Left hindlimb (tissue), 1 donor: ENCODE measurements around the gene RTF1.
A peak's percentile ranks its signal among the peaks of the same experiment; 100 is the strongest.

Source experiments
- DNase-seq: peaks from one replicate; pipeline ENCODE4 v3.0.0-alpha.2; 2018

RTF1 gene

DNA sequence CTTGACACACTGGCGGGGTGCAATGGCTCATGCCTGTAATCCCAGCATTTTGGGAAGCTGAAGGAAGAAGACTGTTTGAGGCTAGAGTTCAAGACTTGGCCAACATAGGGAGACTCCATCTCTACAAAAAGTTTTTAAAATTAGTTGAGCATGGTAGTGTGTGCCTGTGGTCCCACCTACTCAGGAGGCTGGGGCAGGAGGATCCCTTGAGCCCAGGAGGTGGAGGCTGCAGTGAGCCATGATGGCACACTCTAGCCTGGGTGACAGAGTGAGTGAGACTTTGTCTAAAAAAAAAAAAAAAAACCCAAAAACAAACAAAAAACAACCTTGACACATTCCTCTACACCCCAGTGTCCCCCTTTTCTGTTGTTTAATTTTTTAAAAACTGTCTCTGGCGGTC, 72.7 kb downstream of the RTF1 start:
- DNase-seq = no peak

DNA sequence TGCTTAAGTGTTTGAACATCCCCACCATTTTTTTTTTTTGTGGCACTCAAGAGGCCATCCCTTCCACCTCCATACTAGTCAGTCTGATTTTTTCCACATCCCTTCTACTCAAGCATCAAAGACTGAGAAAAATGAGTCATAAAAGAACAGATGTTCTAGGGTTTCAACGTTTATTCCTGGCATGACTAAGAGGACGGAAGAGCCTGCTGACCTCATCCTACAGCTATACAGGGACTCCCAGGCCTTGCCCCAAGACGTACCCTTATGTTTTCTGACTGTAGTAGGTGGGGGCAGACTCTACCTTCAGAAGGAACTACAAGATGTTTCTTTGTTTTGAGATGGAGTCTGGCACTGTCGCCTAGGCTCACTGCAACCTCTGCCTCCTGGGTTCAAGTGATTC, 73.5 kb downstream of the RTF1 start:
- DNase-seq = no peak

DNA sequence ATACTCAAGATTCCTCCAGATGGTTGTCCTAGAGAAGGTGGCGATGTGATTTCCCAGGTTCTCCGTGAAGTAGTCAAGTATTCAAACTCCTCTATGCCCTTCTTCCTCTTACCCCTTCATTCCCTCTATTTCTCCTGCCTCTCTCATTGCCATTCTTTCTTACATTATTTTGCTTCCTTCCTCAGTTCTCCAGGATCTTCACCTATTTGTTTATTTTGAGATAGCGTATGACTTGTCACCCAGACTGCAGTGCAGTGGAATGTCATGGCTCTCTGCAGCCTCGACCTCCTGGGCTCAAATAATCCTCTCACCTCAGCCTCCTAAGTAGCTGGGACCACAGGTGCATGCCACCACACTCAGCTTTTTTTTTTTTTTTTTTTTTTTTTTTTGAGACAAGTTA, 75.0 kb downstream of the RTF1 start:
- DNase-seq = no peak

DNA sequence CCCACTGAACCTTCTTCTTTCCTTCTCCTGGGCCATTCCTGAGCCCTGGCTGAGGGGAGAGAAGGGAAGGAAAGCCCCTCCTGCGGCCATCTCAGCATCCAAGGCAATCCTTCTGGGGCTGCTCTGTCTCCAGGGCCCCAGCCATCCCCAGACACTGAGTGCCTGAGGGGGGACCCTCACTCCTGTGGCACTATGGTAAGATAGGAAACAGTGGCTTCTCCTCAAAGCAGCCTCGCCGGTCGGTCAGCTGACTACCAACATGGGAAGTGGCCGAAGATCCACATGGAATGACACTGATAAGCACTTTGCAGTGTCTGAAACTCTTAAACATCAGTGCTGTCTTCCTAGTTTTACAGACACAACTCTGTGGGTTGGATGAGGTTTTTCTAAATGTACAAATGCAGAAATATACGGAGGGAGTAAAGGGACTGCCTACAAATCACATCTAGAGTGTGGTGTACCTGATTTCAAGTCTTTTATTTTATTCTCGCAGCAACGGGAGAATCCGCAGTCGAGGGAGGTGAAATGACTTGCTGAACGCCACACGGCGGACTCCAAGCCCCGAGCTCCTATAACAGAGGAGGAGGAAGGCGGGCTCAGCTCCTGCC, 75.8 kb downstream of the RTF1 start:
- DNase-seq = no peak

DNA sequence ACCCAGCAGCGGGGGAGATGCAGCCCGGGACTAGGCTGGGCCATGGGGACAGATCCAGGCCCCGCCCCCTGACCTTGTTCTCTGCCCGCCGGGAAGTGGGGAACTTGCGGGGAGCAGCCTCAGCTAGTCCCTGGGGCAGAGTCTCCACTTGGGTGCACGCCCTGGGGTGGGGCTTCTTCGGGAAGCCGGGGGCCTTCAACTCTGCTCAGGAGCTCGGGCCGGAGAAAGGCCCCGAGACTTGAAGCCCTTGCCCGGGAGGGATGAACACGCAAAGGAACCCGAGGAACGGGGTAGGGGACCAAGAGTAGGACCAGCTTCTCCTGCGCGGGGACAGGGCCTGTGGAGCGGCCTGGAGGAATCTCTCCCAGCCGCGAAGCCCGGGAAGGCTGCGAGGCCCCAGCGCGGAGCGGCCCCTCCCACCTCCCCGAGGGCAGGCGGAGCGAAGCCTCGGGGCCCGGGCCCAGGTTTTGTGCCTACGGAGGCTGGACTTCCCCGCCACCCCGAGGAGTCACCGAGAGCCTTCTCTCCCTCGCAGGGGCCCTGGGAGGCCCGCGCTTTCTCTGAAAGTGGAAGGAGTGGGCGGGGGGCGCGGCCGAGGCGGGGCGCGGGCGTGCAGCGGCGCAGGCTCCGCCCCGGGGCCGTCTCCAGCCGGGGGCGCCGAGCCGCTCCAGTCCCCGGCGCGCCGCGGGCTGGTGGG, 76.5 kb downstream of the RTF1 start, which contains the start of gene ITPKA:
Gene ITPKA, plus strand, starts transcription at position 670 of the 697 bp plus-strand sequence. CDS start 54 bp downstream, outside the sequence.
- DNase-seq = peak; percentile 85

DNA sequence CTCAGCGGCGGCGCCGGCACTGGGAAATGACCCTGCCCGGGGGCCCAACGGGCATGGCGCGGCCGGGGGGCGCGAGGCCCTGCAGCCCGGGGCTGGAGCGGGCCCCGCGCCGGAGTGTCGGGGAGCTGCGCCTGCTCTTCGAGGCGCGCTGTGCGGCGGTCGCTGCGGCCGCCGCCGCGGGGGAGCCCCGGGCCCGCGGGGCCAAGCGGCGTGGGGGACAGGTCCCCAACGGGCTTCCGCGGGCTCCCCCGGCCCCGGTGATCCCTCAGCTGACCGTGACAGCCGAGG, 77.0 kb downstream of the RTF1 start:
- DNase-seq = no peak

DNA sequence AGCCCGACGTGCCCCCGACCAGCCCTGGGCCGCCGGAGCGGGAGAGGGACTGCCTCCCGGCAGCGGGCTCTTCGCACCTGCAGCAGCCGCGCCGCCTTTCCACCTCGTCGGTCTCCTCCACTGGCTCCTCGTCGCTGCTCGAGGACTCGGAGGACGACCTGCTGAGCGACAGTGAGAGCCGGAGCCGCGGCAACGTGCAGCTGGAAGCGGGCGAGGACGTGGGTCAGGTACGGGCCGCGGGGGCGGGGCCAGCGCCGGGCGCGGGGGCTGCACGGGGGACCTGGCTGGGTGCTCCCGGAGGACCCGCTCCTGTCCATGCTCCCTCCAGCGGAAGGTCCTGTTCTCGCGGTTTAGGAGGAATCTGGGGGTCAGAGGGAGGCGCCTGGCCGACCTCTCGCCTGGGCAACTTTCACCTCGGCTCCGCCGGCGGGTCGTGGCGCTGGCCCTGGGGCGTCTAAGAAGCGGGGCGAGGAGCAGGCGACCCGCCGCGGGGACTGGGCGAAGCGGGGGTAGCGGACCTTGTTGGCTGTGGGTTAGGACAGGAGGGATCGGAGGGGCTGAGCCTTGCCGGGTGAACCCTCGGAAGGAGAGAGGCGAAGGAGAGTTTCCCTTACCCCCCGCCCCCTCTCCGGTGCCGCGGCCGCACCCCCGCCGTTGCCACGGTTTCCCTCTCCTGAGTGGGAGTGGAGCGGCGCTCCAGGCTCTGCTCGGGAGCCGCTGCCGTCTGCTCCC, 77.5 kb downstream of the RTF1 start:
- DNase-seq = no peak

DNA sequence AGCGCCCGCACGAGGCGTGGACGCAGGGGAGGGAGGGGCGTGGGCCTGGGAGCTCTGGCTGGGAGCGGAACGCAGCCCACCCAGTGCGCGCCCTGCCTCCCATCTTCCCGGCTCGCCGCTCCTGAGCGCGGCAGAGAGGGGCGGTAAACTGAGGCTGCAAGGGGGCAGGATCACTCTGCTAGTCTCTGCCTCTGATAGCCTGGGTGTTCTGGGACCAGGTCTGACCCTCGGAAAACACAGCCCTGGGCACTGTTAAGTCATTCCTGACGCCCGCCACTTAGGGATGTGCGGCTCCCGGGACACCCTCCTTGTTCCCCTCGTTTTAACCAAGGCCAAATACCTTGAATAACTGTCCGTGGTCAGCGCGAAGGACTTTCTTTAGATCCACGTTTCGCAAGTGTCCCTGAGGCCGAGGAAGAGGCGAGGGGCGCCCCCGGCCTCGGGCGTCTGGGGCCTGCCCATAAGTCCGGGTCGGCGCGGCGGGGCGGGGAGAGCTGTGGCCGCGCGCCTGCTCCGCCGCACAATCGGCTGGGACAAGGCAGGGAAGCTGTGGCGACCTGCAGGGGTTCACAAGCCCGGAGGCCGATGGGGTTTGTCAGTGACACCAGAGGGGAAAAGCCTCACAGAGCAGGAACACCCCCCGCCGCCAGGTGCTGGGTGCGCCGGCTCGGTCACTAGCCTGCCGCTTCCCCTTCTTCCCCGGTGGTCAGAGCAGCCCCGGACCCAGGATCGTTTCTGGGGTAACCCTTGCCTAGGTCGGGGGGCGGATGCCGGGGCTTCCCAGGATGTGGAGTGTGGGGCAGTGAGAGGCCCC, 78.2 kb downstream of the RTF1 start:
- no peak for DNase-seq

DNA sequence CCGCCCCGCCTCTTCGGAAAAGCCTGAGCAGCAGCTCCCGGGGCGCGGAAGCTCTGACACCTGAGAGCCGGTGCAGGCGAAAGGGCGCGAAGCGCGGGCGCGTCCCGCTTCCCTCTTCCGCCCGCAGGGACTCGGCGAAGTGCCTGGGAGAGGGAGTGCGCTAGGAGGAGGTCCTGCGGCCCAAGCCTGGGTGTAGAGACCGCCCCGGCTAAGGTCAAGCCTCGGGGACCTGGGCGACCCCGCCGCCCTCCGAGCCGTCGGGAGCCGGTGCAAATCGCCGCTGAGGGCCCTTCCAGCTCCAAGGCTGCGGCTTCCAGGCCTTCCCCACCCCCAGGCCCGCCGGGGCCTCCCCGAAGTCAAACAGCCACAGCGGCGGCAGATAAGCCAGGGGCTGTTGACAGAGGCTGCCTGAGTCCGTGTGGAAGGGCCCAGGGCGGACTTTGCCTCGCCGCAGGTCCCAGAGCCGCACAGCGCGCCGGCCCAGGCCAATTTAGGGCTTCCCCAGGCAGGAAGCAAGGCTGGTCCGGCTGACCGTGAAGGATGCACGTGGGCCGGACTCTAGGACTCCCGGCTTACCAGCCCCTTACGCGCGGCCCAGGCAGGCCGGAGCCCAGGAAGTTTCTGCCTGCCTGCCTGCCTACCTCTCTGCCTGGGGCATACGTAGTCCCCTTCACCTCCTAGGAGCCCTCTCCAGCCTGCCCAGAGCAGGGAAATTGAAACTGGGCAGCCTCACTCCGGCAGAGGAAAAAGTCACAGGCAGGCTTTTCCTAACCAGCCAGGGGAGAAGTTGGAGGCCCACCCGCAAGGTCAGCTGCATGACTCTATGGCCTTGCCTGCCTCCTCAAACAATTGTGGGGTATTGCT, 79.1 kb downstream of the RTF1 start:
- DNase-seq = no peak

DNA sequence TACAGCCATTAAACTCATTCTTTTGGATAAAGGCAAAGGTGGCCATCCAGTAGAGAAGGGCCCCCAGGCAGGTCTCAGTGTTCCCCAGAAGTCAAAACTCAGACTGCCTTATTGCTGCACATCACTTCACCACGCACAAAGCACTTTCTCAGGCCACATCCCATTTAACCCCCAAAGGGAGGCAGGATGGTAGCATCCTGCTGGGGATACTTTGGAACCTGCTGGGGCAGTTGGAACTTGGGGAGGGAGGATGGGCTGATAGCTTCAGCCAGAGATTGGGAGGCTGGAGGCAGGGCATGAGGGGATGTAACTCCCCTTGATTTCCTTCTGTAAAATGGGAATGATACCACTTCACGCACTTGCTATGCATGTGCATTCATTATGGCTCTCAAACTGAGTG, 81.8 kb downstream of the RTF1 start:
- no peak for DNase-seq

DNA sequence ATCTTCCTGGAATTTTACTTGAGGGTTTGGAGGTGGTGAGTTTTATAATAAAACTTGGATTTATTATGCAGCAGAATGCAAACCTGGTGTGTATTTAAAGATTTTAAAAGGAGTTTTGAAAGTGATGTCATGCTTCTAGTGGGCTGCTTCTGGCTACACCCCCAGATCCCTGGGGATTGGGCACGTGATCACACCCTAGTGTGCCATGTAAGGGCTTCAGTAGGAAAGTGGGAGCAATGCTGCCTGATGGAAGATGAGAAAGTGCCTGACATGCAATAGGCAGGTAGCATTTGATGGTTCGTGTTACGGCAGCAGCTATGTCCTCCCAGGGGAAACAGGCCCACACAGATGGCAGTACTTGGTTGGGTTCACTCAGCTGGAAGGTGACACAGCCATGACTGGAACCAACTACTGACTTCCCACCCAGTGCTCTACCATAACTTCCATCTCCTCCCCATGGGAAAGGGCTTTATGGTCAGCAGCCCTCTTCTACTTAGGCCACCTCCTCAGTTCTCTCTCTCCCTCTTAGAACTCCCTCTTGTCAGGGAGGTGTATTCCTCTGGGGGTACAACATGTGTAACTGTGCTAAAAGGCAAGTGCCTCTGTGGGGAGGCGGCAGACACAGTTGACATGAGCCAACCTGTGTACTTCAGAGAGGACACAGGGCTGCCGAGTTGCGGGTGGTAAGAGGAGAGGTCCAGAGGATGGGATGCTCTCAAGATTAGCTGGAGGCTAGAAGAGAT, 82.4 kb downstream of the RTF1 start:
- DNase-seq = no peak

DNA sequence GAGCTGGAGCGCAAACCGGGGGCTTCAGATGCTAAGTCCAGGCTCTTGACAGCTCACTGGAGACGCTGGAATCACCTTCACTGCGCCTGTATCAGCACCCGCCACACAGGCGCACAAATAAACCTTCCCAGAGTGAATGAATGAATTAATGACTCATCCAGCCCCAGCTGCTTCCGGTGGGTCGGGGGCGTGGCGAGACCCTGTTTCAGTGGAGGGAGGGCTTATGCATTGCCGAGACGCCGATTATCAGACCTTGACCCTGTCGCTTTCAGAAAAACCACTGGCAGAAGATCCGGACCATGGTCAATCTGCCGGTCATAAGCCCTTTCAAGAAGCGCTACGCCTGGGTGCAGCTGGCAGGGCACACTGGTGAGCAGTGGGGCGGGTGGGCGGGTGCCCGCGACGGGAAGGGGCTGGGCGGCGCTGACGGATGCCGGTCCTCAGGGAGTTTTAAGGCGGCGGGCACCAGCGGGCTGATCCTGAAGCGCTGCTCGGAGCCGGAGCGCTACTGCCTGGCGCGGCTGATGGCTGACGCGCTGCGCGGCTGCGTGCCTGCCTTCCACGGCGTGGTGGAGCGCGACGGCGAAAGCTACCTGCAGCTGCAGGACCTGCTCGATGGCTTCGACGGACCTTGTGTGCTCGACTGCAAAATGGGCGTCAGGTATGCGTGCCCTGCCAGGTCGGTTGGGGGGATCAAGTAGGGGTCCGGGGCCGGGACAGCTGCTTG, 84.5 kb downstream of the RTF1 start:
- no peak for DNase-seq

DNA sequence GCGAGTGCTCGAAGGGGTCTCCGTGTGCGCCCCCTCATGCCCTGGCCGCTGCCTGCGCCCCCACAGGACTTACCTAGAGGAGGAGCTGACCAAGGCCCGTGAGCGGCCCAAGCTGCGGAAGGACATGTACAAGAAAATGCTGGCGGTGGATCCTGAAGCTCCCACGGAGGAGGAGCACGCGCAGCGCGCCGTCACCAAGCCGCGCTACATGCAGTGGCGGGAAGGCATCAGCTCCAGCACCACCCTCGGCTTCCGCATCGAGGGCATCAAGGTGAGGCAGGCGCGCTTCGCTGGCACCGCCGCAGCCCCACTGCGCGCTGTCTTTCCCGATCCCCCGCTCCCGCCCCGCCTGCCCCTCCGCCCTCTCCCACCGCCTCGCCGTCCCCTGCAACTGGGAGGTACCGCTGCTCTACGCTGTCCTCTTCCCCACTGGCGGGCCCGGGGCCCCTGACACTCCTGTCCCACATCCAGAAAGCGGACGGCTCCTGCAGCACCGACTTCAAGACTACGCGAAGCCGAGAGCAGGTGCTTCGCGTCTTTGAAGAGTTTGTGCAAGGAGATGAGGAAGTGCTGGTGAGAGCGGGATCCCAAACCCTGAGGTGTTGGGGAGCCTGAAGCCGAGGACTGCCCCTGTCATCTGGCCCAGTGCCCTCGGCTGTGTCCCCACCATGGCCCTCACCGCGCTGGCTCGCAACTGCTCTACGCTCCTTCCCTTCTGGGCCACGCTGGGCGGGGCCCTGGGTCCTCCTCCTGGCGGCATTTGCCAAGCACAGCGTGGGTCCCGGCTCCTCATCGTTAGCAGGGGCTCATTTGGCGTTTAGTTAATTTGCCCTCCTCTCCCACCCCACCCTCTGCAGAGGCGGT, 85.3 kb downstream of the RTF1 start:
- no peak for DNase-seq

DNA sequence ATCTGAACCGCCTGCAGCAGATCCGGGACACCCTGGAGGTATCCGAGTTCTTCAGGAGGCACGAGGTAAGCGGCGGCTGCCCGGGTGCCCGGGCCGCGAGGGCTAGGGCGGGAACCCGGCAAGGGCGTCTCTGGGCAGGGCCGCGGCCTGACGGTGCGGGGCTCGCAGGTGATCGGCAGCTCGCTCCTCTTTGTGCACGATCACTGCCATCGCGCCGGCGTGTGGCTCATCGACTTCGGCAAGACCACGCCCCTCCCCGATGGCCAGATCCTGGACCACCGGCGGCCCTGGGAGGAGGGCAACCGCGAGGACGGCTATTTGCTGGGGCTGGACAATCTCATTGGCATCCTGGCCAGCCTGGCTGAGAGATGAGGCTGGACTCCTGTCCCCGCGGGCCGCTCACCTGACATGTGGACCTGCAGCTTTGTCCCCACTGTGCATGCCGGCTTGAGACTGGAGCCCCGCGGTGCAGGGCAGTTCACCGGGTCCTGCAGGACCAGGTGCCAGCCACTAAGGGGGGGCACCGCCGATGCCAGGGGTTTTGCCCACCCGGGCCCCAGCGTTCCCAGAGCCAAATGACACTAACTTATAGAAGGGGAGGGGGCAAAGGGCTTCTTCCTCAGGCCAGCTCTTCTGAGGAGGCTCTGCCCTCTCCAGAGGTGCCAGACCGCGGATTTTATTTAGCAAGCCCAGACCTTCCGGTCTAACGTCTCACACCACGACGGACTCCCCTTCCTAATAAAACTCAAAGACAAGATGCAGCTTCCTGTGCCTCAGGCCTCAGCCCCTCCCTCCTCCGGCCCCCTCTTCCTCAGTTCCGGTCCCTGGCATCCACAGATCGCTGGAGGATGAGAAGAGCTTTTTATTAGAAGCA, 86.1 kb downstream of the RTF1 start:
- no peak for DNase-seq

DNA sequence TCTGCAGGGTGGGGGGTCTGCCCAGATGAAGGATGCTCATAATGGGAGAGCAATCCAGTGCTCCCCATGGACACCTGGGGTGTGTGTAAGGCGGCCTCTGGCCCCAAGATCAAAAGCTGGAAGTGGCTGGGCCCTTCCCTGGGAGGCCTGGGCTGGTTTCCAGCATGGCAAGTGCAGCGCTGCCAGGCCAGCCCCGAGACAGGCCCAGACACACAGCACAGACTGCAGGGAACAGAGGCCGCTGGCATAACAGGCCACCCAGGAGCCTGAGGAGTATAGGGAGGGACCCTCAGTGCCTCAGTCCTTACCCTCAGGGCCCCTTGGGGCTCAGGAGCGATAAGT, 86.7 kb downstream of the RTF1 start:
- DNase-seq = no peak

DNA sequence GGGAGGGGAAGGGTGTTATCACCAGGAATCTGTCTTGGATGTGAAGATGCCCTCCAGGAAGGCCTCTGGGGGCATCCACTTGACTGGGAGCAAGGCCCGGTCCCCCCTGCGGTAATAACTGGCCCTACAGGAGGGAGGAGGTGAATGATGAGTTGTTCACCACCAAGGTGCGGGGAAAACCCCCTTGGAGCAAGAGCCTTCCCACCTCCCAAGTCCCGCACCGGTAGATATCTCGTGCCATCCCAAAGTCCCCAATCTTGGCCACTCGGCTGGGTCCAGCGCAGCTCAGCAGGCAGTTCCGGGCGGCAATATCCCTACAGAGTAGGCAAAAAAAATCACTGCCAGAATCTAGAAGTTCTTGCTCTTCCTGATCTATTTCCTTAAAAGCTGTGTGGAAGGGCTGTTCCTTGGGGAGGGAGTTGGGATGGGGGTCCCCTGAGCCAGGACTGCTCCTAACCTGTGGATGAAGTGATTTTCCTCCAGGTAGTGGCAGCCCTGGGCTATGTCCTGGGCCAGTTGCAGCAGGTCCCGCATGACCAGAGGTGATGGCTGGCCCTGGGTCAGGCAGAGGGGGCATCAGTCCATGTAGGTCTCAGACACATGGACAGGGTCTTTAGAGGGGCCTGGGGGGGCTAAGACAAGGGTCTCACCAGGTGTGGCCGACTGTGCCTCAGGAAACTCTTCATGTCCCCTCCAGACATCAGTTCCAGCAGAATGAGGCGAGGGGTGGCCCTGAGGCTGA, 88.0 kb downstream of the RTF1 start:
- no peak for DNase-seq

DNA sequence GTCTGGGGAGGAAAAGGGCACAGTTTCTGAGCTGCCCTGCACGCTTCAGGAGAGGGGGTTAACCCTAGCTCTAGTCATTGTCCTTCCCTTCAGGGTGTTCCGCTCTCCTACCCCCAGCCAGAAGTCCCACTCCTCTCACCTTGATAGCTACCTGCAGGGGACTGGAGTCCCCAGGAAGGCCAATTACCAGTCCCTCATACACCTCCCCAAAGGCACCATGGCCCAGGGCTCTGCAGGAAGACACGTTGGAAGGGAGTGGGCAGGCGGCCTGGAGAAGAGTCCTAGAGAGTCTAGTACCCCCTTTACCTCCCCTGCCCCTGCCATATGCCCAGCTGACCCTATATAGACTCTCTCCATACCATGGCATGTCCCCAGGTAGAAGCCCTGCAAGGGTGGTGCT, 88.9 kb downstream of the RTF1 start:
- DNase-seq = no peak

DNA sequence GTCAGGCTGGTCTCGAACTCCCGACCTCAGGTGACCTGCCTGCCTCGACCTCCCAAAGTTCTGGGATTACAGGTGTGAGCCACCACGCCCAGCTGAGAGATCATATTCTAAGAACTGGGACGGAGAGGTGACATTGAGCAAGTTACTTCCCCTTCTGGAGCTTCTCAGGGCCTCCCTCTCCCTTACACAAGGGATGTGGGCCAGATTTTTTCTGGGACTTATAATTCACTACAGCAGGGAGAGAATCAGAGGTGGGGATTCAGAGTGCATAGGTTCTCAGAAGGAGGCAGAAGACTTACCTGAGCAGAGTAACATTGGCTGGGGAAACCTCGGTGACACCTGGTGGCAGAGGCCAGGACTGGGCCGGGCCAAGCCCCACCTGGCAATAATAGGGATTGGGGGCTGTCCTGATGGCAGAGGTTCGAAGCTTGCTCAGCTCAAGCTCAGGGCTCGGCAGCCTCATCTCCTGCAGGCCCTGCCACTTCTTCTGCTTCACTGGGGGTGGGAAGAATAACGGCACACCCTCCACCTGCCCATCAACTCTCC, 90.0 kb downstream of the RTF1 start:
- no peak for DNase-seq
